ENCODE data around the gene IZUMO1R. TPM values are rescaled to one million over a fixed set of nuclear protein-coding genes. Genes with fewer than 3 reads are reported as not detected.

Gene IZUMO1R
- total RNA-seq, 4 donors from 2014 or later, result not detected

DNA sequence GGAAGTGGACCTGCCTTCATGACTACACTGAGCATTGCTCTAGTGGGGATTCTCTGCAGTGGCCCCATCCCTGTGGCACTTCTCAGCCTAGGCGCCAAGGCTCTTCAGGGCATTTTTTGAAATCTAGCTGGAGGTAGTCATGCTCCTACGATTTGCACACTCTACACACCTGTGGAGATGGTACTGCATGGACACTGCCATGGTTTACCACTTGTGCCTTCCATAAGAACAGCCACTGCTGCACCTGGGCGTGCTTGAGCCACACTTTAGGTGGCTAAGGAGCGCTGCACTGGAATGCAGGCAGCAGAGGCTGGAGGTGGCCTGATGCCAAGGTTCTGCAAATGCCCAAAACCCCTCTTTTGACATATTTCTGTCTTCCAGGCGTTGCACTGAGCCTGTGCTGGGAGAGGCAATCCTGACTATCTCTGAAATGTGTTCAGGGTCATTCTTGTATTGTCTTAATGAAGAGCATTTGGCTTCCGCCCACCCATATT, 24.3 kb downstream of the IZUMO1R start:
- Histone ChIP-seq H3K36me3 (no peaks in the 10 kb centered on the region), H3K4me3 (no peak overlapping the region), H3K27me3 (no peaks in the 10 kb centered on the region), H3K9me3 (peaks cover 0 to 9% (median 0%) of the 10 kb centered on the region in 4 donors), H3K4me1 (peaks cover 0 to 8% (median 0%) of the 10 kb centered on the region in 4 donors), H3K27ac (replicated peaks in 1 of 4) (no peak overlapping the region)
- DNase-seq (ENCODE audit: extremely low spot score), result no peak
- TF ChIP-seq EP300 (IDR thresholded peaks at IDR 0.05) (no peak), POLR2AphosphoS5 (IDR thresholded peaks at IDR 0.05) (no peak), POLR2A (IDR thresholded peaks at IDR 0.05; ENCODE audit: low read depth) (no peak)
- TF ChIP-seq, protein P1, sequence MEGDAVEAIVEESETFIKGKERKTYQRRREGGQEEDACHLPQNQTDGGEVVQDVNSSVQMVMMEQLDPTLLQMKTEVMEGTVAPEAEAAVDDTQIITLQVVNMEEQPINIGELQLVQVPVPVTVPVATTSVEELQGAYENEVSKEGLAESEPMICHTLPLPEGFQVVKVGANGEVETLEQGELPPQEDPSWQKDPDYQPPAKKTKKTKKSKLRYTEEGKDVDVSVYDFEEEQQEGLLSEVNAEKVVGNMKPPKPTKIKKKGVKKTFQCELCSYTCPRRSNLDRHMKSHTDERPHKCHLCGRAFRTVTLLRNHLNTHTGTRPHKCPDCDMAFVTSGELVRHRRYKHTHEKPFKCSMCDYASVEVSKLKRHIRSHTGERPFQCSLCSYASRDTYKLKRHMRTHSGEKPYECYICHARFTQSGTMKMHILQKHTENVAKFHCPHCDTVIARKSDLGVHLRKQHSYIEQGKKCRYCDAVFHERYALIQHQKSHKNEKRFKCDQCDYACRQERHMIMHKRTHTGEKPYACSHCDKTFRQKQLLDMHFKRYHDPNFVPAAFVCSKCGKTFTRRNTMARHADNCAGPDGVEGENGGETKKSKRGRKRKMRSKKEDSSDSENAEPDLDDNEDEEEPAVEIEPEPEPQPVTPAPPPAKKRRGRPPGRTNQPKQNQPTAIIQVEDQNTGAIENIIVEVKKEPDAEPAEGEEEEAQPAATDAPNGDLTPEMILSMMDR (IDR thresholded peaks at IDR 0.05), result no peak
- WGBS, result 90% methylated on average over 6 of the region's 6 CpGs
- intact Hi-C loops (cut with DNase I), result no loop called here

DNA sequence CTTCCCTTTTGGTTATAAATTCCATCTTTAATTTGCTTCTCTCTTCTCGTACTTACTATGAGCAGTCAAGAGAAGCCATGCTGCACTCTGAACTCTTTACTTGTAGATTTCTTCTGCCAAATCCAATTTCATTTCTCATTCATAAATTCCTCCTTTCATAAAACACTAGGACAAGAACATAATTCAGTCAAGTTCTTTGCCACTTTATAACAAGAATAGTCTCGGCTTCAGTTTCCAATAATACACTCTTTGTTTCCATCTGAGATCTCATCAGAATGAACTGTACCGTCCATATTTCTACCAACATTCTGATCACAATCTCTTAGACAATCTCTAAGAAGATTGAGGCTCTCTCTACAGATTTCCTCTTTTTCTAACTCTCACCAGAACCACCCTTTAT, 25.1 kb downstream of the IZUMO1R start:
- Histone ChIP-seq H3K9me3 (peaks cover 0 to 9% (median 0%) of the 10 kb centered on the region in 4 donors), H3K27me3 (no peaks in the 10 kb centered on the region), H3K36me3 (no peaks in the 10 kb centered on the region), H3K27ac (replicated peaks in 1 of 4) (no peak overlapping the region), H3K4me3 (no peak overlapping the region), H3K4me1 (peaks cover 0 to 8% (median 0%) of the 10 kb centered on the region in 4 donors)
- 86% methylated on average over 3 of the region's 3 CpGs for WGBS
- intact Hi-C loops (cut with DNase I), result no loop called here
- no peak for DNase-seq (ENCODE audit: extremely low spot score)
- TF ChIP-seq POLR2AphosphoS5 (IDR thresholded peaks at IDR 0.05) (no peak), POLR2A (IDR thresholded peaks at IDR 0.05; ENCODE audit: low read depth) (no peak), EP300 (IDR thresholded peaks at IDR 0.05) (no peak)
- TF ChIP-seq, protein P1 (IDR thresholded peaks at IDR 0.05), result no peak

GRCh38 chr11:94330789-94331188, 26.4 kb downstream of the IZUMO1R start:
- no peak overlapping the region for H3K27ac ChIP-seq (replicated peaks in 1 of 4)
- H3K9me3 ChIP-seq, result peaks cover 0 to 4% (median 0%) of the 10 kb centered on the region in 4 donors

GRCh38 chr11:94332814-94333213, 28.4 kb downstream of the IZUMO1R start:
- TF ChIP-seq POLR2AphosphoS5 (IDR thresholded peaks at IDR 0.05), result no peak
- Histone ChIP-seq H3K27me3 (no peaks in the 10 kb centered on the region), H3K27ac (replicated peaks in 1 of 4) (no peak overlapping the region), H3K4me3 (no peak overlapping the region), H3K4me1 (peaks cover 0 to 8% (median 0%) of the 10 kb centered on the region in 4 donors), H3K36me3 (no peaks in the 10 kb centered on the region), H3K9me3 (no peaks in the 10 kb centered on the region)
- no peak for DNase-seq (ENCODE audit: extremely low spot score)
- intact Hi-C loops (cut with DNase I), result no loop called here

More at GRCh38 chr11:94330789-94331188, 26.4 kb downstream of the IZUMO1R start:
- intact Hi-C loops (cut with DNase I), result no loop called here
- WGBS, result 84% methylated on average over 2 of the region's 2 CpGs
- Histone ChIP-seq H3K4me1 (peaks cover 0 to 8% (median 0%) of the 10 kb centered on the region in 4 donors), H3K4me3 (no peak overlapping the region), H3K36me3 (no peaks in the 10 kb centered on the region), H3K27me3 (no peaks in the 10 kb centered on the region)
- no peak for TF ChIP-seq EP300 (IDR thresholded peaks at IDR 0.05)
- TF ChIP-seq, protein P1 (IDR thresholded peaks at IDR 0.05), result no peak
- no peak for TF ChIP-seq POLR2A (IDR thresholded peaks at IDR 0.05; ENCODE audit: low read depth)
- no peak for TF ChIP-seq POLR2AphosphoS5 (IDR thresholded peaks at IDR 0.05)
- no peak for DNase-seq (ENCODE audit: extremely low spot score)

- WGBS, result 93% methylated on average over 6 of the region's 6 CpGs
Measured at GRCh38 chr11:94336033-94336432, 31.7 kb downstream of the IZUMO1R start.

More at GRCh38 chr11:94336033-94336432, 31.7 kb downstream of the IZUMO1R start:
- H3K9me3 ChIP-seq, result no peaks in the 10 kb centered on the region
- TF ChIP-seq, protein P1 (IDR thresholded peaks at IDR 0.05), result no peak
- no peak for TF ChIP-seq EP300 (IDR thresholded peaks at IDR 0.05)
- TF ChIP-seq POLR2A (IDR thresholded peaks at IDR 0.05; ENCODE audit: low read depth), result no peak
- TF ChIP-seq POLR2AphosphoS5 (IDR thresholded peaks at IDR 0.05), result no peak
- DNase-seq (ENCODE audit: extremely low spot score), result no peak
- no peak overlapping the region for H3K27ac ChIP-seq (replicated peaks in 1 of 4)
- no peak overlapping the region for H3K4me3 ChIP-seq
- H3K4me1 ChIP-seq, result peaks cover 0 to 2% (median 0%) of the 10 kb centered on the region in 4 donors
- H3K27me3 ChIP-seq, result no peaks in the 10 kb centered on the region
- H3K36me3 ChIP-seq, result no peaks in the 10 kb centered on the region
- intact Hi-C loops (cut with DNase I), result no loop called here

Data from esophagus muscularis mucosa (tissue), 4 donors.